ENCODE measurements around the gene GPC5. TPM values are rescaled to one million over a fixed set of nuclear protein-coding genes. Genes with fewer than 3 reads are reported as not detected.

The GPC5 gene
- total RNA-seq, 2 experiments from 2014 or later = 0.63 to 0.66 TPM

DNA sequence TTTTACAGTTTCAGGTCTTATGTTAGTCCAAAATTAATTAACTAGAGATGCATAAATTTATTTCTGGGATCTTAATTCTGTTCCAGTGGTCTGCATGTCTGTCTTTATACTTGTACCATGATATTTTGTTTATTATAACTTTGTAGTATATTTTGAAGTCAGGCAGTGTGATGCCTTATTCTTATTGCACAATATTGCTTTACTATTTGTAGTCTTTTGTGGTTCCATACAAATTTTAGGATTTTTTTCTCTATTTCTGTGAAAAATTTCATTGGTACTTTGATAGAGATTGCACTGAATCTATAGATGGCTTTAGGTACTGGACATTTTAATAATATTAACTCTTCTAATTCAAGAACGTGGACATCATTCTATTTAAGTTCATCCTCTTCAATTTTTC is 304.0 kb downstream of the GPC5 start:
- intact Hi-C loops (cut with DNase I, micrococcal nuclease) = loop anchor here in 1 of 2 experiments (1.0 kb wide), 1 partner anchor 47 kb away; no protein-coding TSS in a partner anchor
- no peak for ATAC-seq

DNA sequence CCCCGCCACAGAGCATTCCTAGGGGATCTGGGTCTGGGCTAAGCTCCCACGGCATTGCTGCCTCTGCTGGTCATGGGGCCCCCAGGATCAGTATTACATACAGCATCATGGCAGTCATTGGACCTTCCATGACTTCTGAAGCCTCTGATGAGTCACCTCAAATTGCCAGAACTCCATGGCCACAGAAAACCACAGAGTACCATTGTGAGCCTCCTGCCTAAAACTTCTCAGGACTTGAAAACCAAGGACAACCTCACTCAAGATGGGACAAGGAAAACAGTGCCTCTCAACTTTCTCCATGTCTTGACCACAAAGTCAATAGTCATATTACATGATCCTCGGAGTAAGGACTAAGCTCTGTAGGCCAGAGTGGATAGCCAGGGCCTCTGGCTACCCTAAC is 306.0 kb downstream of the GPC5 start:
- no peak for ATAC-seq
- Mint-ChIP-seq H3K4me1 (no peaks in the 10 kb centered on the region), H3K27ac (no peak overlapping the region), H3K36me3 (ENCODE audit: low read depth) (no peaks in the 10 kb centered on the region), H3K9me3 (ENCODE audit: low read depth) (no peaks in the 10 kb centered on the region), H3K27me3 (no peaks in the 10 kb centered on the region), H3K4me3 (no peak overlapping the region)
- intact Hi-C loops (cut with DNase I, micrococcal nuclease) = no loop called here
- no peak for DNase-seq
- ChIA-PET POLR2A (no interaction called here), CTCF (no interaction called here)

More for the DNA sequence above, 304.0 kb downstream of the GPC5 start:
- no peaks in the 10 kb centered on the region for H3K27me3 Mint-ChIP-seq
- no peaks in the 10 kb centered on the region for H3K36me3 Mint-ChIP-seq (ENCODE audit: low read depth)
- DNase-seq = no peak
- no peaks in the 10 kb centered on the region for H3K4me1 Mint-ChIP-seq
- H3K27ac Mint-ChIP-seq = no peak overlapping the region
- ChIA-PET POLR2A (no interaction called here), CTCF (no interaction called here)
- H3K9me3 Mint-ChIP-seq (ENCODE audit: low read depth) = no peaks in the 10 kb centered on the region
- no peak overlapping the region for H3K4me3 Mint-ChIP-seq

DNA sequence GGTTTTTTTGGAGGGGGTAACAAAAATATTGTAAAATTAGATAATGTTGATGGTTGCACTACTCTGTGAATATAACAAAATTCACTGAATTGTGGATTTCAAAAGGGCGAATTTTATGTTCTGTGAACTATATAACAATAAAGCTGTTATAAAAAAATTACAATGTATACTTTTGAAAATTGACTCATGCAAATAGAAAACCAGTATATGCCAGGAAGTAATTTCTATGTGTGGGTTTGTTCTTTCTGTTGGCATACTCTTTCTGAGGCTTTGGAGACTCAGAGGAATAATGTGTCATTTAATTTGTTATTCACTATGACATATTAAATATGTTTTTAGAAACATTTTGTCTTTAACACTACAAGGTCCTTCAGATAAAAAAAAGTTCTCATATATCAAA is 310.1 kb downstream of the GPC5 start:
- H3K36me3 Mint-ChIP-seq (ENCODE audit: low read depth) = no peaks in the 10 kb centered on the region
- ChIA-PET POLR2A (no interaction called here), CTCF (no interaction called here)
- intact Hi-C loops (cut with DNase I, micrococcal nuclease) = no loop called here
- H3K9me3 Mint-ChIP-seq (ENCODE audit: low read depth) = no peaks in the 10 kb centered on the region
- DNase-seq (no peak), ATAC-seq (no peak)
- no peaks in the 10 kb centered on the region for H3K4me1 Mint-ChIP-seq
- no peak overlapping the region for H3K4me3 Mint-ChIP-seq
- H3K27ac Mint-ChIP-seq = no peak overlapping the region
- H3K27me3 Mint-ChIP-seq = no peaks in the 10 kb centered on the region

DNA sequence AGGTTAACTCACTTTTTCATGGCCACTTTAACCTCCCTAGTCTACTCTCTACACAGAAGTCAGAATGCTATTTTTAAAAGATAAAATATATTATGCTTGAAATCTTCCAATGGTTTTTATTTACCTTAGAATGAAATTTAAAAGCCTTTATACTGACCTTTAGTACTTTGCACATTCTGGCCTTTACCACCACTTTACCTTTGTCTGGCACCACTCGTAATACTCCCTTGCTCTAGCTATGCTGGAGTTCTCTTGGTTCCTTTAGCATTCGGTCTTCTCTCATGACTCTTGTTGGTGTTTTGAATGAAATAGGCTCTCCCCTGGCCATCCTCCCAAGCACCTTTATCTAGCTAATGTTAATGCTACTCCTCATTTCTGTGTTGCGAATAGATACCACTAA is 310.8 kb downstream of the GPC5 start:
- no peak for ATAC-seq
- Mint-ChIP-seq H3K27ac (no peak overlapping the region), H3K4me1 (no peaks in the 10 kb centered on the region), H3K4me3 (no peak overlapping the region), H3K27me3 (no peaks in the 10 kb centered on the region), H3K36me3 (ENCODE audit: low read depth) (no peaks in the 10 kb centered on the region), H3K9me3 (ENCODE audit: low read depth) (no peaks in the 10 kb centered on the region)
- POLR2A ChIA-PET = no interaction called here
- CTCF ChIA-PET = no interaction called here
- no peak for DNase-seq
- intact Hi-C loops (cut with DNase I, micrococcal nuclease) = no loop called here

DNA sequence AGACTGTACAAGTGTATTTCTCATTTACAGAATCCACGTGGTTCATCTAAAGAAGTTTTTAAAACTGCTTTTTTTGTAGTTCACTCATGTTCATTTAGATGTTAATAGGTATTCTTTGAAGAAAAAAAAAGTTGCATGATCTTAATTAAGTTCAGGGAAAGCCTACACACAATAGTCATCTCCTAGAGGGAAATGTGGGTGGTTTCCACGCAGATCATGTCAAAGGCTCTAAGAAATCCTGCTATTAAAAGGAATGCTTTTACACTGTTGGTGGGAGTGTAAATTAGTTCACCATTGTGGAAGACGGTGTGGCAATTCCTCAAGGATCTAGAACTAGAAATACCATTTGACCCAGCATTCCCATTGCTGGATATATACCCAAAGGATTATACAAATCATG is 312.3 kb downstream of the GPC5 start:
- ATAC-seq = no peak
- H3K36me3 Mint-ChIP-seq (ENCODE audit: low read depth) = no peaks in the 10 kb centered on the region
- no peak overlapping the region for H3K27ac Mint-ChIP-seq
- no peak for DNase-seq
- no peaks in the 10 kb centered on the region for H3K27me3 Mint-ChIP-seq
- POLR2A ChIA-PET = no interaction called here
- CTCF ChIA-PET = no interaction called here
- H3K4me3 Mint-ChIP-seq = no peak overlapping the region
- H3K4me1 Mint-ChIP-seq = no peaks in the 10 kb centered on the region
- intact Hi-C loops (cut with DNase I, micrococcal nuclease) = no loop called here
- H3K9me3 Mint-ChIP-seq (ENCODE audit: low read depth) = no peaks in the 10 kb centered on the region

DNA sequence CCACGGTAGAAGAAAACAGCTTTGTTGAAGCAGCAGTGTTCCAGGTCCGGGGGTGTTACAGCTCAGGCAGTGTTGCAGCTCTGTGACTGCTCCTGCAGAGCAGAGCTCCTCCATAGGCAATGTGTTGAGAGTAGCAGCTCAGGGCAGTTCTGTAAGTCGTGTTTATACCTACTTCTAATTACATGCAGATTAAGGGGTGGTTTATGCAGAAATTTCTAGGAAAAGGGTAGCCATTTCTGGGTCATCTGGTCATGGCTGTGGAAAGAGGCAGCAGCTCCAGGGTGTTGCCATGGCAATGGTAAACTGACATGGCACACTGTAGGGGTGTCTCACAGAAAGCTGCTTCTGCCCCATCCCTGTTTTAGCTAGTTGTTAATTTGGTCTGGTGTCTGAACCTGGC is 316.4 kb downstream of the GPC5 start:
- CTCF ChIA-PET = interaction anchor here (0.6 kb wide), 1 partner anchor 377 kb away, joined by 3 read pairs; no protein-coding TSS in a partner anchor
- POLR2A ChIA-PET = no interaction called here
- Mint-ChIP-seq H3K27ac (no peak overlapping the region), H3K9me3 (ENCODE audit: low read depth) (no peaks in the 10 kb centered on the region), H3K4me1 (no peaks in the 10 kb centered on the region), H3K36me3 (ENCODE audit: low read depth) (no peaks in the 10 kb centered on the region), H3K4me3 (no peak overlapping the region), H3K27me3 (peaks cover 2% of the 10 kb centered on the region)
- ATAC-seq (no peak), DNase-seq (no peak)
- intact Hi-C loops (cut with DNase I, micrococcal nuclease) = no loop called here

DNA sequence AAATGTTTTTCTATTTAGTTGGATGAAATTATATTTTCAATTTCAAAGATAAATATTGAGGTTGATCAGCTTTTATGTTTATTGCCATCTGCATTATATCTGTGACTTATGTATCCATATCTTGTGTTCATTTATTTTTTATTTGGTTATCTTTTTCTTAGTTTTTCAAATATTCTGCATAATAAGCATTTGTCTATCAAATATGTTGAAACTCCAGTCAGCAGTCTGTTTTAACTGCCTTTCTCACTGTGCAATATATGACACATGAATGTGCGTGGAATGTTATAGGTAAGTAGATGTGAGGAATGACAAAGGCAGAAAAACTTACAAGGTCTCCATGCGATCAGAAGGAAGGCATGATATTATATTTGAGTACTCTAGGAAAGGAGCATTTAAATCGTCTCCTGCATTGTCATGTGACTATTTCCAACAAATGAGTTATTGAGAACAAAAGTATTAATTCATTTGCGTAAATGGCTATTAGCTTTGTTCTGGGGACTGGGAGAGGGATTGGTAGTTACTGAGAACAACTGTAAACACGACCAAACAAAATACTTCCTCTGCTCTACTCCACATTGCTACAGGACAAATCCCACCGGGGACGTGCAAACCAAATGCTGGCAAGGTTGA is 318.1 kb downstream of the GPC5 start:
- no peak overlapping the region for H3K4me3 Mint-ChIP-seq
- DNase-seq (no peak), ATAC-seq (no peak)
- intact Hi-C loops (cut with DNase I, micrococcal nuclease) = no loop called here
- H3K36me3 Mint-ChIP-seq (ENCODE audit: low read depth) = no peaks in the 10 kb centered on the region
- ChIA-PET CTCF (no interaction called here), POLR2A (no interaction called here)
- H3K4me1 Mint-ChIP-seq = no peaks in the 10 kb centered on the region
- no peaks in the 10 kb centered on the region for H3K9me3 Mint-ChIP-seq (ENCODE audit: low read depth)
- no peak overlapping the region for H3K27ac Mint-ChIP-seq
- H3K27me3 Mint-ChIP-seq = peaks cover 8% of the 10 kb centered on the region

DNA sequence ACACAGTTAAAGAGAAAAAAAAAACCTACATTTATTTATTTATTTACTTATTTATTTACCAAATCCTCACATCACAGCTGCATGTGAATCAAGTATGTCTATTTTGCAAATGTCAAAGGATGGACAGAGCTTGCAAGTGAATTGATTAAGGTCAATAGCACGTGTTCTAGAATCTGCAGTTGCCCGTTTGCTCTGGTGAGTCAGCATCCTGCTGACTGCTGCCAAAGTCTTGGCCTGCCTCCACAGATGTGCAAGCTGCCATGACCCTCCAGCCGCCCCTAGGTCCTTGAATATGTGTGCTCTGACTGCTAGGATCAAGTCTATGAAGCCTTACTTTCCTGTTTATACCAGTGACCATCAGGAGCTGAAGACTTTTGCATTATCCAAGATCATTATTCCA is 320.6 kb downstream of the GPC5 start:
- ChIA-PET POLR2A (no interaction called here), CTCF (no interaction called here)
- H3K4me1 Mint-ChIP-seq = no peaks in the 10 kb centered on the region
- H3K27me3 Mint-ChIP-seq = peaks cover 10% of the 10 kb centered on the region
- DNase-seq (no peak), ATAC-seq (no peak)
- no peak overlapping the region for H3K4me3 Mint-ChIP-seq
- no peaks in the 10 kb centered on the region for H3K36me3 Mint-ChIP-seq (ENCODE audit: low read depth)
- H3K27ac Mint-ChIP-seq = no peak overlapping the region
- intact Hi-C loops (cut with DNase I, micrococcal nuclease) = no loop called here
- no peaks in the 10 kb centered on the region for H3K9me3 Mint-ChIP-seq (ENCODE audit: low read depth)

DNA sequence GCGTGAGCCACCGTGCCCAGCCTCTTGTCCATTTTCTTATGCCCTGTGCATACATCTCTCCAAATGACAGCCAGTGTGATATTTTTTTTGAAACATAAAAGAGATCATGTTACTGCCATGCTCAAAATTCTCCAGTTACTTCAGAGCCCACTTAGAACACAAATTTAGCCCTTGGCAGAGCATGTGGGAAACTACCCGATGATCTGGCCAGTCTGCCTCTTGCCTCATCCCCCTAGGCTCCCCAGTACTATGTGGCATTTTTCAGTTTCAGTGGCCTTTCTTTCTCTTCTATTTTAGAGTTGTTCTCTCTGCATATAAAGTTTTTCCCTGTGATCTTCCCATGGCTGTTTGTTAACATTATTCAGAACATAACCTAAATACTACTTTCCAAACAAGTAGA is 323.0 kb downstream of the GPC5 start:
- Mint-ChIP-seq H3K4me1 (no peaks in the 10 kb centered on the region), H3K27ac (no peak overlapping the region), H3K27me3 (peaks cover 10% of the 10 kb centered on the region), H3K4me3 (no peak overlapping the region), H3K36me3 (ENCODE audit: low read depth) (no peaks in the 10 kb centered on the region), H3K9me3 (ENCODE audit: low read depth) (no peaks in the 10 kb centered on the region)
- ChIA-PET POLR2A (no interaction called here), CTCF (interaction anchor here (0.6 to 2.4 kb wide), 4 partner anchors 37 to 407 kb away, joined by 3 to 8 read pairs (median 4); no protein-coding TSS in a partner anchor)
- DNase-seq (no peak), ATAC-seq (no peak)
- intact Hi-C loops (cut with DNase I, micrococcal nuclease) = loop anchor here (5.0 kb wide), 1 partner anchor 409 kb away; no protein-coding TSS in a partner anchor

DNA sequence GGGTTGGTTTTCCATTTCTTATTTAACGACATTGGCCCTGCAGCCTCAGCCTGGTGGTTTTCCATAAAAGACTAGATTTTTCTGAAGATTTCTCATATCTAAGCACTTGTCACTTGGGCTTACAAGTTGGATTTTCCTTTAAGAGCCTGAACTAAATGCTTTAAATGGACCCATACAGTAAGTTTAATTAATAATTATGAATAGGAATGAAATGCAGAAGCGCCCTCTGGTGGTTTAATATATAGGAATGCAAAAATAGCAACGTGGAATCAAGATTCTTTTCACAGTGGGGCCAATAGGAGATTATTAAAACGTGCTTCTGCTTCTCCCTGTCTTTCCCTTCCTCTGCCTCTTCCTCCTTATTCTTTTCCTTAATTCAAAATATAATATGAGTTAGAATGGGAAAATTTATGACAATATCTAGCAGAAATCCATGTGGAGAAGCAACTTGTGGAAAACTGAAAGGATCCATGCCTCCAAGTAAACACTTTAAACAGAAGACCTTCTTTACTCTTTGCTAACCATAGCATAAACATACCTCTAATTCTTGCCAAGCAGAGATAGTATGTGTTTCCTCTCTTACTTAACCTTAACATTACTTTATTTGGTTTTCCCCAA is 324.0 kb downstream of the GPC5 start:
- CTCF ChIA-PET = interaction anchor here (0.8 to 2.4 kb wide), 5 partner anchors 17 to 408 kb away, joined by 3 to 8 read pairs (median 4); no protein-coding TSS in a partner anchor

DNA sequence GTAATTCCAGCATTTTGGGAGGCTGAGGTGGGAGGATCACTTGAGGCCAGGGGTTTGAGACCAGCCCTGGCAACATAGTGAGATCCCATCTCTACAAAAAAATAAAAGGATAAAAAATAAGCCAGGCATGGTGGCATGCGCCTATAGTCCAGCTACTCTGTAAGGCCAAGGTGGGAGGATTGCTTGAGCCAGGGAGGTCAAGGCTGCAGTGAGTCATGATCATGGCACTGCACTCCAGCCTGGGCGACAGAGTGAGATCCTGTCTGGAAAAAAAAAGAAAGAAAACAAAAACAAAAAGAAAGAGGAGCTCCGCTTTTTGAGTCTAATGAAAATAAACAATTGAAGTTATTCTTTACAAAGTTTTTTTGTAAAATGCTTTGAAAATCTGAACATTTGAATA is 326.2 kb downstream of the GPC5 start:
- ATAC-seq = no peak
- Mint-ChIP-seq H3K9me3 (ENCODE audit: low read depth) (no peaks in the 10 kb centered on the region), H3K27me3 (peaks cover 8% of the 10 kb centered on the region), H3K4me1 (no peaks in the 10 kb centered on the region), H3K27ac (no peak overlapping the region), H3K36me3 (ENCODE audit: low read depth) (no peaks in the 10 kb centered on the region), H3K4me3 (no peak overlapping the region)
- POLR2A ChIA-PET = no interaction called here
- CTCF ChIA-PET = interaction anchor here (0.8 kb wide), 1 partner anchor 121 kb away, joined by 5 read pairs; no protein-coding TSS in a partner anchor
- DNase-seq = no peak
- intact Hi-C loops (cut with DNase I, micrococcal nuclease) = loop anchor here (5.0 kb wide), 1 partner anchor 412 kb away; no protein-coding TSS in a partner anchor

More for the DNA sequence above, 324.0 kb downstream of the GPC5 start:
- POLR2A ChIA-PET = no interaction called here
- no peak for ATAC-seq
- Mint-ChIP-seq H3K4me3 (no peak overlapping the region), H3K27ac (no peak overlapping the region), H3K4me1 (no peaks in the 10 kb centered on the region), H3K9me3 (ENCODE audit: low read depth) (no peaks in the 10 kb centered on the region), H3K36me3 (ENCODE audit: low read depth) (no peaks in the 10 kb centered on the region), H3K27me3 (peaks cover 8% of the 10 kb centered on the region)
- intact Hi-C loops (cut with DNase I, micrococcal nuclease) = loop anchor here (2.0 to 5.0 kb wide), 3 partner anchors 348 to 588 kb away; no protein-coding TSS in a partner anchor
- no peak for DNase-seq

DNA sequence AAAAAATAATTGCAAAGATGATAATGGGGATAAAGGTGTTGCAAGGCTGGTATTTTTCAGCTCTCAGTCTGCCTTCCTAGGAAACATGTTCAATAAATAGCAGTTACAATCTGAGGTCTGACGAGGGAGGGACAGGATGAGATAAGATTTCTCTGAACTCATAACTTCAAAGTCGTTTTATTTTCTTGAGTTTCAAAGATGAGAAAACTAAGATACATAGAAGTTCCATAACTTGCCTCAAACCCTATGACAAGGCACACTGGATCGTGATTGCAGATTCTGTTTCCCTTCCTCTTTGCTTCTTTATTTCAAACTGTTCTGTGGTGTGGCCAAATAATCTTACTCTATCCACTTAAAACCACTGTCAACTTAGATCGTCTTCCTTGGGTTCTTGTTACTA is 327.2 kb downstream of the GPC5 start:
- DNase-seq (no peak), ATAC-seq (no peak)
- no peak overlapping the region for H3K4me3 Mint-ChIP-seq
- CTCF ChIA-PET = no interaction called here
- POLR2A ChIA-PET = no interaction called here
- H3K36me3 Mint-ChIP-seq (ENCODE audit: low read depth) = no peaks in the 10 kb centered on the region
- intact Hi-C loops (cut with DNase I, micrococcal nuclease) = no loop called here
- H3K9me3 Mint-ChIP-seq (ENCODE audit: low read depth) = no peaks in the 10 kb centered on the region
- H3K27ac Mint-ChIP-seq = no peak overlapping the region
- H3K27me3 Mint-ChIP-seq = peaks cover 3% of the 10 kb centered on the region
- no peaks in the 10 kb centered on the region for H3K4me1 Mint-ChIP-seq
